Measurements from ENCODE around the gene CORO2B. TPM values are rescaled to one million over a fixed set of nuclear protein-coding genes. Genes with fewer than 3 reads are reported as not detected.
"Not testable (repeated sequence)": the region's sequence is repeated elsewhere in the genome, so short reads cannot be mapped to it uniquely, and the experiment has no call there.

Gene CORO2B
- polyA plus RNA-seq, 3 donors: 1.8 to 19.7 (median 7.8) TPM

DNA sequence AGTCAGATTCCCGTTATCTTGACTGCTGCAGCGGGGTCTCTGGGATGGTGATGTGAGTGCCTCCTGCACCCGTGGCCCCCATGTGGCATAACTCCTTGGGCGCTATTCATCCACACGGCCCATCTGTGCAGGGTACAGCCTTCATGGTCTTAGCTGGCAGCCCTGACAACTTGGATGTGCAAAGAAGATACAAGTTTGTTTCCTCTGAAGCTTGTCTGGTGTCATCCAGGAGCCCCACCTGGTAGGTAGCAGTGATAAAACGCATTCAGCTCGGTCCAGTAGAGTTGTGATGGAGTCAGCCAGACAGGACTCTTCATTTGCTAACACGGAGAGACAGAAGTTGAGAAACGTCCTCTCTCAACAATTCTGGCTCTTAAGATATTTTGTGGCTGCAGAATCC, 53.3 kb downstream of the CORO2B start:
- H3K27ac ChIP-seq (ENCODE audit: low read depth, low read length): no peak overlapping the region
- WGBS, 3 donors: 79 to 88% (median 81%) methylated on average over 9 of the region's 9 CpGs

DNA sequence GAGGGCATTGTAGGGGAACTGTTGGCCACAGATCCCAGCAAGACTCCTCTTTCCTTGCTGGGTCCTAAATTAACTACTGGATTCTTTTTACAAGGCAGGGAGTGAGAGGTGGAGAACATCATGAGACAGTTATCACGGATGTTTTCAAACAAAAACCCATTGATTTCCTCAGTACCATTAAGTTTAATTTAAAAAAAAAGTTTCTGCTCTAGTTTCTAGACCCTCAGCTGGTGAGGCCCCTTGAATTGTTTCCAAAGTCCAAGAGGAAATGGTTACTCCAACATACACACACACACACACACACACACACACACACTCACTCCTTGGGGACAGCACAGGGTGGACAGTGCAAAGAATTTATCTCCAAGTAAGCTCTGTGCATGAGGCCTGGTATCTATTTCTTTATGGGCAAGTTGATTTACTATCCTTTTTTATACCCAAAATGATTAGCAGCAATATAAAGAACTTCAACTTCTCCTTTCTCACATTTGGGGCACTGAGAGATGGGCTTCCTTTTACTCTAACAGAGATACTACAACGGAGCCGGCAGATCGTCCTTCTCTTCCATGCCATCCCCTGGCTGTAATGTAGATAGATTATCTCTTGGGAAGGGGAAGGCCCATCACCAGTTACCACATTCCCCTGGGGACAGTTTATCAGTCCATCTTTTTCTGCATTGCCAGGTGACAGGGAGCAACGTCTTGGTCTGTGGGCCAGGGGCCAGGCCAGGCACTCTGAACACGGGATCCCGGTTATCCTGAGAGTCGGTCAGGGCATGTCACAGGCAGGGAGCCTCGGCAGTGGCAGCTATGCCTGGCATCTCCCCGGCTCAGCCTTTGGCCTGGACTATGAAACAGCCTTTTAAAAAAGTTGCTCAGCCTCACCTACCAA, 54.7 kb downstream of the CORO2B start:
- no peak overlapping the region for H3K27ac ChIP-seq (ENCODE audit: low read depth, low read length)
- WGBS, 3 donors: 57 to 77% (median 60%) methylated on average over 10 of the region's 10 CpGs

DNA sequence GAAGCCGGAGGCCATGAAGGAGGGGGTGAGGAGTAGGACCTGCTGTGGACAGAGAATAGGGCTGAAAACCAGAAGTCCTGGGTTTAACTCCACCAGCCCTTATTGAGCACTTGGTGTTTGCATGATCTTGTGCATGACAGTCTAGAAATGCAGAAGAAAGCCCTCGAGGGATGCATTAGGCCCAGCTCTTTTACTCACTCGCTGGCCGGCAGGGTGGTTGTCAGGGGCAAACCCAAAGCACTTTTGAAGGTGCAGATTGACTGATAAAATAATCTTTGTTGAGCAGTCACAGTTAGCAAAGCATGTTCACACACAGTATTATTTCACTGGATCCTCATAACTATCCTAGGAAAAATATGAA, 55.3 kb downstream of the CORO2B start:
- H3K27ac ChIP-seq (ENCODE audit: low read depth, low read length): no peak overlapping the region

DNA sequence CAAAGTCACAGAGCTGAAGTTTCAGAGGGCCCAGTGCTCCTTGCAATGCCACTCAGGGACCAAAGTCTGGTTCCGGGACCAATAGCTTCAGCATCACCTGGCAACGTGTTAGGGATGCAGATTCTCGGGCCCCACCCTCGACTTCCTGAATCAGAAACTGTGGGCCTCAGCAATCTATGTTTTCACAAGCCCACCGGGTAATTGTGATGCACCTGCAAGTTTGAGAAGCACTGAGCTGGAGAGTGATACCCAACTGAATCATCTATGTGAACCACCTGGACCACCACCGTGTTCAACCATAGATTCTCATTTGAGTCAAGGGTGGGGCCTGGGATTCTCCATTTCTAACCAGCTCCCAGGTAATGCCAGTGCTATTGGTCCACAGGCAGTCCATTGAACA, 55.7 kb downstream of the CORO2B start:
- 83 to 87% (median 84%) methylated on average over 6 of the region's 6 CpGs for WGBS, 3 donors
- H3K27ac ChIP-seq (ENCODE audit: low read depth, low read length): no peak overlapping the region

More for the DNA sequence above, 55.3 kb downstream of the CORO2B start:
- WGBS, 3 donors: 84 to 90% (median 90%) methylated on average over 4 of the region's 4 CpGs

DNA sequence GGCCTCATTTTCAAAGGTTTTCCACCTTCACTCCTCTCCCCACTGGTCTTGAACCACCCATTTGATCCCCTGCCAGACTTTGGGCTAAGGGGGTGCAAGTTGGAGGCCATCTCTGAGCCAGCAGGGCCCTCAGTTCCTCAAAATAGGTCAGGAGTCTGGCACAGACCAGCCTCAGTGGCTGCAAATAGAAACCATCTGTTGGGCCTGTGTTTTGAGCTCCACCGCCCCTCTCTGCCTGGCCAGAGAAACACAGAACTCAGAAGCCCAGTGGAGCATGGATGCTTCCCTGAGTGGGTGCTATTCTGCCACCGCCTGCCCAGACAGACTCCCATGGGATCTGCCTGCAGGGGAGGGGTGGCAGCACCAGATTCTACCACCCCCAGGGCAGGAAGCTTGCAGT, 56.3 kb downstream of the CORO2B start:
- WGBS, 3 donors: 65 to 89% (median 66%) methylated on average over 2 of the region's 2 CpGs
- H3K27ac ChIP-seq (ENCODE audit: low read depth, low read length): no peak overlapping the region

DNA sequence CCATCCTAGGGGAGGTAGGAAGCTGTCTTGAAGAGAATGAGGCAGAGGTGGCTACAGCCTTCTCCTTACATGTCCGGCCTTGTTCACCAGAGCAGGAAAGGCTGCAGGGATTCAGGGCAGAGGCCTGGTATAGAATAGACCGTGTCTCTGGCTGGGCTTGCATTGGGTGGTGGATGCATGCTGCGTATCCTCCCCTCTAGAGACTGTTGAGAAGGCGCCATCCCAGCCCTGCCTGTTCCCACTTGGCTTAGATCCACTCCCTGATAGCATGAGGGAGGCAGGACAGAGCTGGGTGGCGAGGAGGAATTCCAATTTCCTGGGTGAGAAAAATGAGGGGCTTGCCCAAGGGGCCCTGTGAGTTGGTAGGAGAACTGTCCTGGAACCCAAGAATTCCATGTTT, 57.5 kb downstream of the CORO2B start:
- WGBS, 3 donors: 84 to 94% (median 89%) methylated on average over 5 of the region's 5 CpGs
- H3K27ac ChIP-seq (ENCODE audit: low read depth, low read length): no peak overlapping the region

DNA sequence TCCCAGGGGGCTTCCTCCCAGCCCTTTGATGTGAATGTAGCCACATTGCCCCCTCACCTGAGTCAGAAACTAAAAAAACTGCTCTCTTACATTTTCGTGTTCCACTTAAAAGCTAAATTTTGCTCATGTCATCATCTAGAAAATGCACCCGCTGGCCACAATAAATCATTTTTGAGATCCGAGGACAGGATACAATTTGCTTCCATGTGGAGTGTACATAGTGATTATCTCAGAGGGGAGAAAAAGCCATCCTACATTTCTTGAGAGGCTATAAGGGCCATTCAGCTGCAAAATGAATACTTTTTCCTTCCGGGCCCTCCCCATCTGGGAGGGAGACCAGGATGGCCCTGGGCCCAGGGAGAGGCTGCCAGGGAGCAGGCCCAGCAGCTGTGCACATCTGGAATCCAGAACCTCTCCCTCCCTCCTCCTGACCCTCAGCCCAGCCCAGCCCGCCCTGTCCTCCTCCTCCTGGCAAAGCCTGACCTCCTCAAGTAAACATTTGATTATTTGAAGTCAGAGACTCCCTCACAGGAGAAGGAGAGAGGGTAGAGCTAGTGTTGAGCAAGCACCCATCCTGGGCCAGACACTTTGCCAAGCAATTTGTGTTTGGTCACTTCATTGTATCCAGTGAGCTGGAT, 59.1 kb downstream of the CORO2B start:
- H3K27ac ChIP-seq (ENCODE audit: low read depth, low read length): no peak overlapping the region
- WGBS, 3 donors: 47 to 71% (median 53%) methylated on average over 4 to 5 of the region's 5 CpGs

DNA sequence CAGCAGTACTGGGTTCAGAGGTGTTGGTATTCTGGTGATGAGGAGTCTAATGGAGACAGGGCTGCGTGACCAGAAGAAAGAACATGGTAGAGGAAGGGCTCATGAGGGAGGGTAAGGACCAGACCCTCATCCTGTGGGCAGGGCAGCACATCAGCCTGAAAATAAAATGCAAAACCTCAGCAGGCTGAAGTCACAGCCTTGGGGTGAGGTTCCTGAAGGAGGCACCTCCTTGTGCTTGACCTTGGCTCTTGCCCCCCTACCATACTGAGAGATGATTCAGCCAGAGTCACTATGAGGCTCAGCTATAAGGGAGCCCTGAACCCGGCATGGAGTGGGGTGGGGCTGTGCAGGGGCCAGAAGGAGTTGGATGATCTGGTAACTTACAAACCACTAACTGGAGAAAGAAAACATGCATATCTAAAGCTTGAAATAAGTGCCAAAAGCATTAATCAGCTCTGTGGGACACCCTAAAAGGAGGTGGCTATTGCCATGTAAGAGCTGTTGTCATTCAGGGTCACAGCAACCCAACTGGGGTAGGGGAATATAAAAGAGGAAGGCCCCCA, 60.2 kb downstream of the CORO2B start:
- H3K27ac ChIP-seq (ENCODE audit: low read depth, low read length): no peak overlapping the region
- WGBS, 3 donors: 71 to 92% (median 81%) methylated on average over 2 of the region's 2 CpGs

DNA sequence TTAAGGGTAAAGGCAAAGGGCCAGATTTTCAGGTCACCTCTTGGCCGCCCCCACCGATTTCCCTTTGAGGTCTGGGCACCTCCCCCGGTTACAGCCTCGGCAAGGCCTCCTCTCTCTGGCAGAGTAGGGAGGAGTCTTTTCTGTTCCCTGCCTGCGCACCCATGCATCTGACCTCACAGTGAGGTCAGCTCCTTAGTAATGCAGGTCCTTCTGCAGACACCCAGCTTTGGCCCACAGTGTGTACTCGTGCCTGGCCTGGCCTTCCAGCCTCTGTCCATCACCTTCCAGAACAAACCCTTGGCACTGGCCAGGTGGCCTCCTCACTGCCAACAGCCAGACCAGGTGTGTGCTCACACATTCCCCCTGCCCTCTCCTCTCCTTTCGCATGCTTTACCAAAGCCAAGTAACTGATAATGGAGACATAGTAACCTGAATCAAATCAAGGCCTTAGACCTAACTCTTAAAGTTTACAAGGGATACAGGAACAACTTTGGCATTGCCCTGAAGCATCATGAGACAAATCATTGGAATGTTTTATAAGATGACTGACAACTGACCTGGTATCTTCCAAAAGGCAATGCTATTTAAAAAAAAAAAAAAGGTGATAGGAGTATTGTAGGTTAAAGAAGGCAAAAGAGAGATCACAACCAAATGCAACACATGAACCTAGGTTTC, 61.3 kb downstream of the CORO2B start:
- H3K27ac ChIP-seq (ENCODE audit: low read depth, low read length): no peak overlapping the region
- 56 to 74% (median 65%) methylated on average over 7 of the region's 7 CpGs for WGBS, 3 donors

DNA sequence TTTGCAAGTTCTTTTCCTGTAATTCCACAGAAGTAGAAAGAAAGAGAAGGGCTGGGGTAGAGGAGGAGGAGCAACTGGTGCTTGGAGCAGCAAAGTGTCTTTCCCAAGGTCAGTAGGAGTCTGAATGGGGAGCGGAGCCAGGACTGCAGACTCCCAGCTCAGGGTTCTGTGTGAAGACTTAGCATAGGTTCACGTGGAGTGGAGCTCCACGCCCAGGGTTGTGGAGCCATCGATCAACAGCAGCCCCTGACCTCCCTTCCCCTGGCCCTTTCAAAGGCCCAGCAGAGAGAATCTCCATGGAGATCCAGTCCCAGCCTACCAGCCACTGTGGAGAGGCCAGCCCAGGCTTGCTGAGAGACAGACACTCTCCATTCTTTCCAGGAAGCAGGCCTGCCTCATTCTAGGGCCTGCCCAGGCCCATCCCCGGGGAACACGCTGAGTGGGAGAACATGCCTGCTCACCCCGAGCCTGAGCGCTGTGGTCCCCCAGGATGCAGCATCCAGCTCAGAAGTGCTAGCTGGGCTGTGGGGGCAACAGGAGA, 62.1 kb downstream of the CORO2B start:
- 50 to 74% (median 52%) methylated on average over 8 of the region's 8 CpGs for WGBS, 3 donors
- no peak overlapping the region for H3K27ac ChIP-seq (ENCODE audit: low read depth, low read length)

DNA sequence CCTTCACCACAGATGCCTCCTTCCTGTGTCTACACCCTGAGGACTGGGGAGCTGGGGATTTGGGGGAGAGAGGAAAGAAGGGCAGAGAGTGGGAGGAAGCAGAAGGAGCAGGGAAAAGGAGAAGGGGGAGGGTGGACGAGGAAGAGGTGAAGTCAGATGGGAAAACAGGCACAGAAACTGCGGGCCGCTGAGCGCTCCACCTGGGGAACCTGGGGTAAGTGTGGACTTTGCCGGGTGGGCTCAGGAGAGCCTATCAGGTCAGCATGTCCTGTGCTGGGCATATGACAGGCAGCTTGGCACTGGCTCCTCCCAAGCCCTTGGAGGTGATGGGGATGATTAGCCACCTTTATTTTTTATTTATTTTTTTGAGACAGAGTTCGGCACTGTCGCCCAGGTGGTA, 62.6 kb downstream of the CORO2B start:
- WGBS, 3 donors: 83 to 91% (median 87%) methylated on average over 7 of the region's 7 CpGs
- no peak overlapping the region for H3K27ac ChIP-seq (ENCODE audit: low read depth, low read length)

DNA sequence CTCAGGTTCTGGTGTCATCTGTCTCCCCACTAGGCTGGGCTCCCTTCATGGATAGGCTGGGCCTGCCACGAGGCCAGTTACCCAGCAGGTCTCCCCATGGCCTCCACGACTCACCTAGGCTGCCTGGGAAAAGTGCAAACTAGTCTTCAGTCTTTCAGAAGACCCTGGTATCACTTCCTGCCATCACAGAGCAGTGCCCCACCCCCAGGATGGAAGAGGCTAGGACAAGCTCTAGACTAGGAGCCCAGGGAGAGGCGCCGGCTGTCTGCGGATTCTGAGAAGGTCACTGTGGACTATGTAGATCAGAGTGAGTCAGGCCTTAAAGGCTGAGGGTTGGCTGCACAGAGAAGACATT, 63.7 kb downstream of the CORO2B start:
- 76 to 88% (median 86%) methylated on average over 4 to 5 of the region's 5 CpGs for WGBS, 3 donors
- no peak overlapping the region for H3K27ac ChIP-seq (ENCODE audit: low read depth, low read length)

DNA sequence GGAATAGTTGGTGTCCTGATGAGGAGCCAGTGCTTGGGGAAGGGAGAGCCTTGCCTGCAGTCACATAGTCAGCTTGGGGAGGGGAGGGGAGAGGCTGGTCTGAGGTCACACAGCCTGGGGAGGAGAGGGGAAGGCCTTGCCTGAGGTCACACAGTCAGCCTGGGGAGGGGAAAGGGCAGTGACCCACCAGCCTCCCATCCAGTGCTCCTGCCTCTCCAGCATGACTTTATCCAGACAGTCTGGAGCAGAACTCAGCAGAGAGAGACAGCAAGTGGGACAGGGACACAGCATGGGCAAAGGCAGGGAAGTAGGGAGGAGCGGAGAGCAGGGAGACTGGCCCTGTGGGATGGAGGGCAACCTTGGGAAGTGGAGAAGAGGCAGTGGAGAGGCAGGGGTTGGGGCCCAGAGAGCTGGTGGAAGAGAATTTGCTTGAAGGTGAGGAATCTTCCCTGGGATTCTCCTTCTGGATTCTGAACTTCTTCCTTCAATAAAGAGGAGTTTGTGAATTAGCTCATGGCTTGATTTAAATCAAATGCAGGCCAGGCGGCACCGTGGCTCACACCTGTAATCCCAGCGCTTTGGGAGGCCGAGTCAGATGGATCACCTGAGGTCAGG, 64.5 kb downstream of the CORO2B start:
- WGBS, 3 donors: 87 to 95% (median 93%) methylated on average over 5 of the region's 5 CpGs
- H3K27ac ChIP-seq (ENCODE audit: low read depth, low read length): no peak overlapping the region

DNA sequence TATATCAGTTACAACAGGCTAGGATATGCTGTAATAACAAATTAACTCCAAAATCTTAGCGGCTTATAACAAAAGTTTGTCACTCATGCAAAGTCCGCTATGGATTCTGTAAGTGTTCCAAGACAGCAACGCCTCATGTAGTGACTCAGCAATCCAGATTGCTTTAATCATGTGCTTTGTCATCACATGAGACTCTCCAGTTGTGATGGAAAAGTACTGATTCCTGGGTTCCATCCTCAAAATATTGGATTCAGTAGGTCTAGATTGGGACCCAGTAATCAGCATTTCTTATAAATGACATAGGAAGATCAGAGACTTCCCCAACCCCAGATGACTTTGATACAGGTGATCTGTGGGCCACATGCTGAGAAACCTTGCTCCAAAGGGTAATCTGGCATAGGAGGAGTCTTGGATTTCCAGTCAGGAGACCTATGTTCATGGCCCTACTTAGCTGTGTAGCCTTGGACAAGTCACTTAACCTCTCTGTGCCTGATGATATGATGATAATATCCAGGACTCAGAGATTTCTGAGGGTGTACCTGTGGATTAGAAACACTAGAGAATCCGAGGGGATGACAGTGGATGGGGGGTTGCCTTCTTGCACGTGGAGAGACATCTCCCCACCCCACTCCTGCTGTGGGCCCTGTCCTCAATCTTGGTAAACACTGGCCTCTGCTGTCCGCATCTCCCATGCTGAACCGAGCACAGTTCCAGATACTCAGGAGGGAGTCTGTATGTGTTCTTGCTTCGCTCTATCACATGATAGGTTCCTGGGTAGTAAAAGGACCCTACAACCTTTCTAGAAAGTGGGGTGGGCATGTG, 65.5 kb downstream of the CORO2B start:
- WGBS, 3 donors: 78 to 83% (median 82%) methylated on average over 8 of the region's 8 CpGs
- no peak overlapping the region for H3K27ac ChIP-seq (ENCODE audit: low read depth, low read length)

DNA sequence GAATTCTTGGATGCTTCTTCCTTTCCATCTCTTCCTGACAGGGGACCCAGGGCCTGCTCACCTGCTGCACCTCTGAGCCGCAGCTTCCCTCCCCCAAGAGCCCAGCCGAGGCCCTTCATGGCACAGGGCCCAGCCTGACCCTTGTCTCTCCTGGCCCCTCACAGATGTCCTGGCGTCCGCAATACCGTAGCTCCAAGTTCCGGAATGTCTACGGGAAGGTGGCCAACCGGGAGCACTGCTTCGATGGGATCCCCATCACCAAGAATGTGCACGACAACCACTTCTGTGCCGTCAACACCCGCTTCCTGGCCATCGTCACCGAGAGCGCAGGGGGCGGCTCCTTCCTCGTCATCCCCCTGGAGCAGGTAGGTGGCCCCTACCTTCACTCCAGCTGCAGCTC, 66.2 kb downstream of the CORO2B start:
- H3K27ac ChIP-seq (ENCODE audit: low read depth, low read length): no peak overlapping the region
- WGBS, 3 donors: 90 to 93% (median 92%) methylated on average over 17 of the region's 17 CpGs

DNA sequence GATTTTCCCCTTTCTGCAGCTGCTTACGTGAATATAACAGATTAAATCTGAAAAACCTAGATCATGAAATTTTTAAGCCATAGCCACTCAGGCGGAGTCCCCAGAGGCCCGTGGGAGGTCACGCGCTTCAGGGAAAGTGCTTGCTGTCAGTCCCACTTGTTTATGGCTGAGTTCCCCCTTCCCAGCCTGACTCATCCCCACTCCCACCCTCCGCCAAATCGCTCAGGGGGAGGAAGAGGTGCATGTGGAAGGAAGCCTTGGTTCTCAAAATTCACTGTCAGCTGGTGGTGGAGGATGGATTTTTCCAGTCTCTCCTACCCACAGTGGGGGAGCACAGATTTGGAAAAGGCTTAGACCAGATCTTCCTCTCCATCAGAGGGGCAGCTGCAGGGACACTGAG, 67.4 kb downstream of the CORO2B start:
- no peak overlapping the region for H3K27ac ChIP-seq (ENCODE audit: low read depth, low read length)
- WGBS, 3 donors: 57 to 72% (median 59%) methylated on average over 7 of the region's 7 CpGs

DNA sequence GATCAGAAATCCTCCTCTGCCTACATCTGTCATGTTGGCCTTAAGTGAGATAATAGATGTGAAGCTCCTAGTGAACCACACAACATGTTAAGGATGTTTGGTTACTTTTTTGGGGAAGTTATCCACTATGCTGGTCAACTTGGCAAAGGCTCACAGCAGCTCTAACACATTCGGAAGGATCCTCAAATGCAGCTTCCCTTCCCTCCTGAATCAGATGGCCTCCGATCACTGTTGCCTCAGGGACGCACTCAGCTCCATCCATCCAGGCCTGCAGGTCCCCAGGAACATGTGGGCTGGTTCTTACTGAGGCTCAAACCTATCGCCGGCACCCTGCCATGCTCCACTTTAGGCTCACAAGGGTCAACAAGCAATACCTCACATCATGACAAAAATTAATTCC, 67.9 kb downstream of the CORO2B start:
- H3K27ac ChIP-seq (ENCODE audit: low read depth, low read length): no peak overlapping the region
- 78 to 88% (median 81%) methylated on average over 5 of the region's 5 CpGs for WGBS, 3 donors

DNA sequence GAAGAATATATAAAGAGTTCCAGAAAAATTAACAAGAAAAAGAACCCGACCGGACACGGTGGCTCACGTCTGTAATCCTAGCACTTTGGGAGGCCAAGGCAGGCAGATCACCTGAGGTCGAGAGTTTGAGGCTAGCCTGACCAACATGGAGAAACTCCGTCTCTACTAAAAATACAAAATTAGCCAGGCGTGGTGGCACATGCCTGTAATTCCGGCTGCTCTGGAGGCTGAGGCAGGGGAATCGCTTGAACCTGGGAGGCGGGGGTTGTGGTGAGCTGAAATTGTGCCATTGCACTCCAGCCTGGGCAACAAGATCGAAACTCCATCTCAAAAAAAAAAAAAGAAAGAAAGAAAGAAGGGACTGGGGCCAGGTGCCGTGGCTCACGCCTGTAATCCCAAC, 68.6 kb downstream of the CORO2B start:
- 90 to 97% (median 91%) methylated on average over 13 of the region's 13 CpGs for WGBS, 3 donors
- not testable (repeated sequence) for H3K27ac ChIP-seq (ENCODE audit: low read depth, low read length)
